GM23338 (cell line): ENCODE measurements around the gene MAN1C1. TPM values are rescaled to one million over a fixed set of nuclear protein-coding genes. Genes with fewer than 3 reads are reported as not detected.

Experiments used
- ATAC-seq: fragments of 200-7000 bp; cut with Tn5 transposase; 3 replicates; pipeline ENCODE4 v1.9.1; 2020
- DNase-seq: peaks from one replicate; pipeline ENCODE4 v3.0.0-alpha.2; 2015; ENCODE audit warnings: low spot score
- H2AFZ ChIP-seq: fragments of 200-600 bp; sonication (generic); 2 replicates; pipeline ENCODE4 v1.8.0; 2016; ENCODE audit warnings: antibody characterized with exemption, mild to moderate bottlenecking, moderate library complexity
- H3F3A ChIP-seq: fragments of 200-600 bp; sonication (generic); replicated peaks from 2 replicates; pipeline ENCODE4 v1.8.0; 2017; ENCODE audit warnings: antibody characterized with exemption, mixed run types, low read depth
- H3K27ac ChIP-seq: fragments of 200-600 bp; sonication (generic); 2 replicates; pipeline ENCODE4 v1.6.1; 2016; ENCODE audit warnings: low read depth
- H3K27me3 ChIP-seq: fragments of 200-600 bp; sonication (generic); 2 replicates; pipeline ENCODE4 v1.8.0; 2016; ENCODE audit warnings: mild to moderate bottlenecking, mixed run types, moderate library complexity; ENCODE audit not compliant: insufficient read depth
- H3K36me3 ChIP-seq: fragments of 200-600 bp; sonication (generic); 2 replicates; pipeline ENCODE4 v1.8.0; 2016; ENCODE audit warnings: mild to moderate bottlenecking; ENCODE audit not compliant: insufficient read depth
- H3K4me1 ChIP-seq: fragments of 200-600 bp; sonication (generic); 2 replicates; pipeline ENCODE4 v1.8.0; 2016; ENCODE audit warnings: mild to moderate bottlenecking, moderate library complexity; ENCODE audit not compliant: insufficient read depth
- H3K4me2 ChIP-seq: fragments of 200-600 bp; sonication (generic); 2 replicates; pipeline ENCODE4 v1.7.1; 2017; ENCODE audit warnings: mixed run types
- H3K4me3 ChIP-seq: fragments of 200-600 bp; sonication (generic); 2 replicates; pipeline ENCODE4 v1.6.1; 2016; ENCODE audit warnings: mixed run types
- H3K79me2 ChIP-seq: fragments of 200-600 bp; sonication (generic); replicated peaks from 2 replicates; pipeline ENCODE4 v1.8.0; 2017; ENCODE audit warnings: mild to moderate bottlenecking; ENCODE audit not compliant: insufficient read depth
- H3K9me2 ChIP-seq: fragments of 200-600 bp; sonication (generic); 2 replicates; pipeline ENCODE4 v1.8.0; 2017; ENCODE audit not compliant: insufficient read depth
- H4K20me1 ChIP-seq: fragments of 200-600 bp; sonication (generic); replicated peaks from 2 replicates; pipeline ENCODE4 v1.8.0; 2017; ENCODE audit warnings: mild to moderate bottlenecking; ENCODE audit not compliant: insufficient read depth
- H3K27ac Mint-ChIP-seq: 2 replicates; pipeline ENCODE4 v1.8.0; 2020; ENCODE audit warnings: inconsistent platforms, mild to moderate bottlenecking, moderate library complexity, mixed read lengths
- H3K27me3 Mint-ChIP-seq: 3 replicates; pipeline ENCODE4 v1.8.0; 2022; ENCODE audit warnings: low read depth, mild to moderate bottlenecking, moderate library complexity, mixed read lengths, inconsistent platforms; ENCODE audit not compliant: insufficient read depth, poor library complexity
- H3K36me3 Mint-ChIP-seq: 3 replicates; pipeline ENCODE4 v1.8.0; 2021; ENCODE audit warnings: low read depth, mild to moderate bottlenecking, inconsistent platforms, moderate library complexity, mixed read lengths
- H3K4me1 Mint-ChIP-seq: 3 replicates; pipeline ENCODE4 v1.8.0; 2020; ENCODE audit warnings: mild to moderate bottlenecking, inconsistent platforms, mixed read lengths
- H3K4me3 Mint-ChIP-seq: 3 replicates; pipeline ENCODE4 v1.8.0; 2021; ENCODE audit warnings: moderate library complexity, mild to moderate bottlenecking, inconsistent platforms, mixed read lengths
- H3K9me3 Mint-ChIP-seq: 3 replicates; pipeline ENCODE4 v1.8.0; 2020; ENCODE audit warnings: moderate library complexity, mild to moderate bottlenecking, inconsistent platforms, mixed read lengths
- CREB1 ChIP-seq: fragments of 250-450 bp; sonication (Bioruptor Pico); IDR thresholded peaks from 2 replicates; pipeline ENCODE4 v1.5.0; 2020; ENCODE audit warnings: low read depth, mild to moderate bottlenecking, moderate library complexity
- EZH2 ChIP-seq: fragments of 200-600 bp; sonication (generic); IDR thresholded peaks from one replicate; pipeline ENCODE4 v1.8.0; 2017; ENCODE audit warnings: antibody characterized with exemption, mild to moderate bottlenecking, low read depth; ENCODE audit not compliant: unreplicated experiment
- EZH2phosphoT487 ChIP-seq: fragments of 200-600 bp; sonication (generic); IDR thresholded peaks from one replicate; pipeline ENCODE4 v1.8.1; 2018; ENCODE audit warnings: antibody characterized with exemption; ENCODE audit not compliant: unreplicated experiment
- JUNB ChIP-seq: IDR thresholded peaks from one replicate; pipeline ENCODE4 v1.6.1; 2016; ENCODE audit warnings: antibody characterized with exemption; ENCODE audit not compliant: unreplicated experiment
- NANOG ChIP-seq: IDR thresholded peaks from 2 replicates; pipeline ENCODE4 v1.6.1; 2016; ENCODE audit warnings: antibody characterized with exemption, borderline replicate concordance
- POLR2AphosphoS5 ChIP-seq: IDR thresholded peaks from 2 replicates; pipeline ENCODE4 v1.6.1; 2016; ENCODE audit warnings: antibody characterized with exemption, low read depth
- STAT1 ChIP-seq: IDR thresholded peaks from one replicate; pipeline ENCODE4 v1.6.1; 2016; ENCODE audit warnings: antibody characterized with exemption; ENCODE audit not compliant: unreplicated experiment
- ZNF114 ChIP-seq: fragments of 250-450 bp; sonication (Bioruptor Pico); IDR thresholded peaks from 2 replicates; pipeline ENCODE4 v1.5.0; 2020; ENCODE audit warnings: mild to moderate bottlenecking, moderate library complexity
- ZNF331 ChIP-seq: fragments of 250-450 bp; sonication (Bioruptor Pico); IDR thresholded peaks from 2 replicates; pipeline ENCODE4 v1.5.0; 2020; ENCODE audit warnings: low read depth, mild to moderate bottlenecking, moderate library complexity
- polyA plus RNA-seq: library from polyadenylated mRNA; unstranded; fragments of >200 nt; fragmentation: Nextera tagmentation; extraction: Ambion mirVana; gene quantifications from 2 replicates; pipeline ENCODE4 v1.2.1, GENCODE V29; 2016
- total RNA-seq: library from RNA; depleted of rRNA; stranded (reverse); fragments of >200 nt; shearing (Covaris generic); gene quantifications from 2 replicates; pipeline ENCODE4 v1.2.3, GENCODE V29; 2014
- TF ChIP-seq, protein P1 (sequence below), 2 experiments: fragments of 200-600 bp in 1 of 2; sonication (generic) in 1 of 2; conservative IDR thresholded peaks; 2 replicates each; pipeline versions ENCODE4 v1.5.1 to v1.6.1; 2016 to 2017; ENCODE audit warnings: antibody characterized with exemption in 2 of 2, low read depth in 2 of 2, mild to moderate bottlenecking in 2 of 2, moderate library complexity in 1 of 2
- TF ChIP-seq, protein P2 (sequence below): fragments of 250-450 bp; sonication (Bioruptor Pico); IDR thresholded peaks from 2 replicates; pipeline ENCODE4 v1.5.0; 2020; ENCODE audit warnings: mild to moderate bottlenecking, moderate library complexity
- TF ChIP-seq, protein P3 (sequence below): IDR thresholded peaks from 2 replicates; pipeline ENCODE4 v1.6.1; 2016; ENCODE audit warnings: antibody characterized with exemption
- TF ChIP-seq, protein P4 (sequence below): IDR thresholded peaks from one replicate; pipeline ENCODE4 v1.6.1; 2018; ENCODE audit warnings: antibody characterized with exemption; ENCODE audit not compliant: unreplicated experiment

Gene MAN1C1
- total and polyA plus RNA-seq, 2 experiments from 2014 or later: 5.4 to 13.6 TPM

DNA sequence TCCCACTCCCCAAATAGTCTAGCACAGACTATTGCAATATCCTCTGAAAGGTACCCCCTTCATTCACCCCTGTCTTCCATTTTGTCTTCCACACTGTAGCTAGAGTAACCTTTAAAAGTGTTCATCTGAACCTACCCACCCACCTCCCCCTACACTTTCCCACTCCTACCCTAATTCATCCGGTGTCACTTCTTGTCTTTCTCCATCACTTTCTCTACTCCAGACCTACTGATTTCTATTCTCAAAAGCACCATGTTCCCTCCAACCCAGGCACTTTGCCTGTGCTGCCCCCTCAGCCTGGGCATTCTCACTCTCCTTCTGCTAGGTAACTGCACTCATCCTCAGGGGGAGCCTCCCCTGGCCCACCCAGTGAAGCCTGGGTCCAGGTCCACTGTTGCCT is 4.7 kb upstream of the MAN1C1 start:
- Histone ChIP-seq H3K36me3 (no peaks in the 10 kb centered on the region), H3K4me2 (no peak overlapping the region), H2AFZ (no peak overlapping the region), H3K27ac (no peak overlapping the region), H3K79me2 (no peaks in the 10 kb centered on the region), H3K4me1 (peaks cover 6% of the 10 kb centered on the region), H4K20me1 (no peaks in the 10 kb centered on the region), H3F3A (no peaks in the 10 kb centered on the region), H3K9me2 (no peaks in the 10 kb centered on the region), H3K4me3 (no peak overlapping the region), H3K27me3 (no peaks in the 10 kb centered on the region)
- Mint-ChIP-seq H3K27me3 (peaks cover 4% of the 10 kb centered on the region), H3K27ac (no peak overlapping the region), H3K4me3 (no peak overlapping the region), H3K36me3 (no peaks in the 10 kb centered on the region), H3K4me1 (peaks cover 5% of the 10 kb centered on the region), H3K9me3 (no peaks in the 10 kb centered on the region)
- ATAC-seq (no peak), DNase-seq (no peak)
- TF ChIP-seq, protein P1, sequence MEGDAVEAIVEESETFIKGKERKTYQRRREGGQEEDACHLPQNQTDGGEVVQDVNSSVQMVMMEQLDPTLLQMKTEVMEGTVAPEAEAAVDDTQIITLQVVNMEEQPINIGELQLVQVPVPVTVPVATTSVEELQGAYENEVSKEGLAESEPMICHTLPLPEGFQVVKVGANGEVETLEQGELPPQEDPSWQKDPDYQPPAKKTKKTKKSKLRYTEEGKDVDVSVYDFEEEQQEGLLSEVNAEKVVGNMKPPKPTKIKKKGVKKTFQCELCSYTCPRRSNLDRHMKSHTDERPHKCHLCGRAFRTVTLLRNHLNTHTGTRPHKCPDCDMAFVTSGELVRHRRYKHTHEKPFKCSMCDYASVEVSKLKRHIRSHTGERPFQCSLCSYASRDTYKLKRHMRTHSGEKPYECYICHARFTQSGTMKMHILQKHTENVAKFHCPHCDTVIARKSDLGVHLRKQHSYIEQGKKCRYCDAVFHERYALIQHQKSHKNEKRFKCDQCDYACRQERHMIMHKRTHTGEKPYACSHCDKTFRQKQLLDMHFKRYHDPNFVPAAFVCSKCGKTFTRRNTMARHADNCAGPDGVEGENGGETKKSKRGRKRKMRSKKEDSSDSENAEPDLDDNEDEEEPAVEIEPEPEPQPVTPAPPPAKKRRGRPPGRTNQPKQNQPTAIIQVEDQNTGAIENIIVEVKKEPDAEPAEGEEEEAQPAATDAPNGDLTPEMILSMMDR (conservative IDR thresholded peaks at IDR 0.05; ENCODE audit: low read depth in 2 of 2): no peak
- TF ChIP-seq NANOG (no peak), EZH2 (no peak), JUNB (no peak), STAT1 (no peak), CREB1 (no peak), EZH2phosphoT487 (no peak), POLR2AphosphoS5 (no peak), ZNF114 (CRISPR knock-in tag) (no peak), ZNF331 (CRISPR knock-in tag) (no peak)
- TF ChIP-seq, protein P2, sequence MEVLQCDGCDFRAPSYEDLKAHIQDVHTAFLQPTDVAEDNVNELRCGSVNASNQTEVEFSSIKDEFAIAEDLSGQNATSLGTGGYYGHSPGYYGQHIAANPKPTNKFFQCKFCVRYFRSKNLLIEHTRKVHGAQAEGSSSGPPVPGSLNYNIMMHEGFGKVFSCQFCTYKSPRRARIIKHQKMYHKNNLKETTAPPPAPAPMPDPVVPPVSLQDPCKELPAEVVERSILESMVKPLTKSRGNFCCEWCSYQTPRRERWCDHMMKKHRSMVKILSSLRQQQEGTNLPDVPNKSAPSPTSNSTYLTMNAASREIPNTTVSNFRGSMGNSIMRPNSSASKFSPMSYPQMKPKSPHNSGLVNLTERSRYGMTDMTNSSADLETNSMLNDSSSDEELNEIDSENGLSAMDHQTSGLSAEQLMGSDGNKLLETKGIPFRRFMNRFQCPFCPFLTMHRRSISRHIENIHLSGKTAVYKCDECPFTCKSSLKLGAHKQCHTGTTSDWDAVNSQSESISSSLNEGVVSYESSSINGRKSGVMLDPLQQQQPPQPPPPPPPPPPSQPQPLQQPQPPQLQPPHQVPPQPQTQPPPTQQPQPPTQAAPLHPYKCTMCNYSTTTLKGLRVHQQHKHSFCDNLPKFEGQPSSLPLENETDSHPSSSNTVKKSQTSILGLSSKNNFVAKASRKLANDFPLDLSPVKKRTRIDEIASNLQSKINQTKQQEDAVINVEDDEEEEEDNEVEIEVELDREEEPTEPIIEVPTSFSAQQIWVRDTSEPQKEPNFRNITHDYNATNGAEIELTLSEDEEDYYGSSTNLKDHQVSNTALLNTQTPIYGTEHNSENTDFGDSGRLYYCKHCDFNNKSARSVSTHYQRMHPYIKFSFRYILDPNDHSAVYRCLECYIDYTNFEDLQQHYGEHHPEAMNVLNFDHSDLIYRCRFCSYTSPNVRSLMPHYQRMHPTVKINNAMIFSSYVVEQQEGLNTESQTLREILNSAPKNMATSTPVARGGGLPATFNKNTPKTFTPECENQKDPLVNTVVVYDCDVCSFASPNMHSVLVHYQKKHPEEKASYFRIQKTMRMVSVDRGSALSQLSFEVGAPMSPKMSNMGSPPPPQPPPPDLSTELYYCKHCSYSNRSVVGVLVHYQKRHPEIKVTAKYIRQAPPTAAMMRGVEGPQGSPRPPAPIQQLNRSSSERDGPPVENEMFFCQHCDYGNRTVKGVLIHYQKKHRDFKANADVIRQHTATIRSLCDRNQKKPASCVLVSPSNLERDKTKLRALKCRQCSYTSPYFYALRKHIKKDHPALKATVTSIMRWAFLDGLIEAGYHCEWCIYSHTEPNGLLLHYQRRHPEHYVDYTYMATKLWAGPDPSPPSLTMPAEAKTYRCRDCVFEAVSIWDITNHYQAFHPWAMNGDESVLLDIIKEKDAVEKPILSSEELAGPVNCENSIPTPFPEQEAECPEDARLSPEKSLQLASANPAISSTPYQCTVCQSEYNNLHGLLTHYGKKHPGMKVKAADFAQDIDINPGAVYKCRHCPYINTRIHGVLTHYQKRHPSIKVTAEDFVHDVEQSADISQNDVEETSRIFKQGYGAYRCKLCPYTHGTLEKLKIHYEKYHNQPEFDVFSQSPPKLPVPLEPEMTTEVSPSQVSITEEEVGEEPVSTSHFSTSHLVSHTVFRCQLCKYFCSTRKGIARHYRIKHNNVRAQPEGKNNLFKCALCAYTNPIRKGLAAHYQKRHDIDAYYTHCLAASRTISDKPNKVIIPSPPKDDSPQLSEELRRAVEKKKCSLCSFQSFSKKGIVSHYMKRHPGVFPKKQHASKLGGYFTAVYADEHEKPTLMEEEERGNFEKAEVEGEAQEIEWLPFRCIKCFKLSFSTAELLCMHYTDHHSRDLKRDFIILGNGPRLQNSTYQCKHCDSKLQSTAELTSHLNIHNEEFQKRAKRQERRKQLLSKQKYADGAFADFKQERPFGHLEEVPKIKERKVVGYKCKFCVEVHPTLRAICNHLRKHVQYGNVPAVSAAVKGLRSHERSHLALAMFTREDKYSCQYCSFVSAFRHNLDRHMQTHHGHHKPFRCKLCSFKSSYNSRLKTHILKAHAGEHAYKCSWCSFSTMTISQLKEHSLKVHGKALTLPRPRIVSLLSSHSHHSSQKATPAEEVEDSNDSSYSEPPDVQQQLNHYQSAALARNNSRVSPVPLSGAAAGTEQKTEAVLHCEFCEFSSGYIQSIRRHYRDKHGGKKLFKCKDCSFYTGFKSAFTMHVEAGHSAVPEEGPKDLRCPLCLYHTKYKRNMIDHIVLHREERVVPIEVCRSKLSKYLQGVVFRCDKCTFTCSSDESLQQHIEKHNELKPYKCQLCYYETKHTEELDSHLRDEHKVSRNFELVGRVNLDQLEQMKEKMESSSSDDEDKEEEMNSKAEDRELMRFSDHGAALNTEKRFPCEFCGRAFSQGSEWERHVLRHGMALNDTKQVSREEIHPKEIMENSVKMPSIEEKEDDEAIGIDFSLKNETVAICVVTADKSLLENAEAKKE (CRISPR knock-in tag): no peak
- TF ChIP-seq, protein P3, sequence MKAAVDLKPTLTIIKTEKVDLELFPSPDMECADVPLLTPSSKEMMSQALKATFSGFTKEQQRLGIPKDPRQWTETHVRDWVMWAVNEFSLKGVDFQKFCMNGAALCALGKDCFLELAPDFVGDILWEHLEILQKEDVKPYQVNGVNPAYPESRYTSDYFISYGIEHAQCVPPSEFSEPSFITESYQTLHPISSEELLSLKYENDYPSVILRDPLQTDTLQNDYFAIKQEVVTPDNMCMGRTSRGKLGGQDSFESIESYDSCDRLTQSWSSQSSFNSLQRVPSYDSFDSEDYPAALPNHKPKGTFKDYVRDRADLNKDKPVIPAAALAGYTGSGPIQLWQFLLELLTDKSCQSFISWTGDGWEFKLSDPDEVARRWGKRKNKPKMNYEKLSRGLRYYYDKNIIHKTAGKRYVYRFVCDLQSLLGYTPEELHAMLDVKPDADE: no peak
- TF ChIP-seq, protein P4, sequence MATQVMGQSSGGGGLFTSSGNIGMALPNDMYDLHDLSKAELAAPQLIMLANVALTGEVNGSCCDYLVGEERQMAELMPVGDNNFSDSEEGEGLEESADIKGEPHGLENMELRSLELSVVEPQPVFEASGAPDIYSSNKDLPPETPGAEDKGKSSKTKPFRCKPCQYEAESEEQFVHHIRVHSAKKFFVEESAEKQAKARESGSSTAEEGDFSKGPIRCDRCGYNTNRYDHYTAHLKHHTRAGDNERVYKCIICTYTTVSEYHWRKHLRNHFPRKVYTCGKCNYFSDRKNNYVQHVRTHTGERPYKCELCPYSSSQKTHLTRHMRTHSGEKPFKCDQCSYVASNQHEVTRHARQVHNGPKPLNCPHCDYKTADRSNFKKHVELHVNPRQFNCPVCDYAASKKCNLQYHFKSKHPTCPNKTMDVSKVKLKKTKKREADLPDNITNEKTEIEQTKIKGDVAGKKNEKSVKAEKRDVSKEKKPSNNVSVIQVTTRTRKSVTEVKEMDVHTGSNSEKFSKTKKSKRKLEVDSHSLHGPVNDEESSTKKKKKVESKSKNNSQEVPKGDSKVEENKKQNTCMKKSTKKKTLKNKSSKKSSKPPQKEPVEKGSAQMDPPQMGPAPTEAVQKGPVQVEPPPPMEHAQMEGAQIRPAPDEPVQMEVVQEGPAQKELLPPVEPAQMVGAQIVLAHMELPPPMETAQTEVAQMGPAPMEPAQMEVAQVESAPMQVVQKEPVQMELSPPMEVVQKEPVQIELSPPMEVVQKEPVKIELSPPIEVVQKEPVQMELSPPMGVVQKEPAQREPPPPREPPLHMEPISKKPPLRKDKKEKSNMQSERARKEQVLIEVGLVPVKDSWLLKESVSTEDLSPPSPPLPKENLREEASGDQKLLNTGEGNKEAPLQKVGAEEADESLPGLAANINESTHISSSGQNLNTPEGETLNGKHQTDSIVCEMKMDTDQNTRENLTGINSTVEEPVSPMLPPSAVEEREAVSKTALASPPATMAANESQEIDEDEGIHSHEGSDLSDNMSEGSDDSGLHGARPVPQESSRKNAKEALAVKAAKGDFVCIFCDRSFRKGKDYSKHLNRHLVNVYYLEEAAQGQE: no peak
